DMS153 treated with DMSO at 0.1 percent for 48 hours (cell line): ENCODE measurements around the gene CPHXL.

Source experiments
- DNase-seq: peaks from one replicate; lab custom pipeline; 2025; ENCODE audit not compliant: unreplicated experiment; lab: John Stamatoyannopoulos, UW

Gene CPHXL

DNA sequence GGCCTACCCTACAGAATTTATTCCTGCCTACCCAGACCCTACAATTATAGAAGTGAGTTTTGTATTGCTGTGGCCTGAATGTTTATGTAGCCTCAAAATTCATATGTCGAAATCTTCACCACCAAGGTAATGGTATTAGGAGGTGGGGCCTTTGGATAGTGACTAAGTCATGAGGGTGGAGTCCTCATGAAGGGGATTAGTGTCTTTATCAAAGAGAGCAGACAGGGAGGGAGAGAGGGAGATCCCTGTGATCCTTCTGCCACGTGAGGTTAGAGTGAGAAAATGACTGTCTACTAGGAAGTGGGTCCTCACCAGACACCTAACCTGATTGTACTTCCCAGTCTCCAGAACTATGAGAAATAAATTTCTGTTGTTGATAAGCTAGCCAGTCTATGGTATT, 24.0 kb downstream of the CPHXL start:
- DNase-seq = no peak

DNA sequence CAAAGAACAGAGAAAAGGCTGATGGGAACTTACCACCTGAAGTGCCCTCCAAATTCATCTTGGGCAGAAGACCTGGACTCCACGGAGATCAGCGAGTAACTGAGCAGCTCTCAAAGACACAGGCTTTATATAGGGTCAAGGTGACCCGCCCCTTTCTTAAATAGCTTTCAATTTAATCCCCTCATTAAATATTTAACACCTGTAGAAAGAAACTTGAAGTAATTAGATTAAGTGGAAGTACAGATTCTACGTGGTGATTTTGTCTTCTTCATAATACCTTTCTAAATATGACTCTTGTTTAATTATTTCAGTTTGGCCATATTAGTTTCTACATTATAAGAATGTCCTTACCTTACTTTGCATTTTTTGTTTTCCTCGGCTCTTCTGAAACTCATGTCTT, 24.9 kb downstream of the CPHXL start, which contains the start of gene DUXB:
DUXB (minus strand) TSS at position 101 of the 400 bp plus-strand sequence; CDS start at position 58, 43 bp downstream.
- DNase-seq = no peak

DNA sequence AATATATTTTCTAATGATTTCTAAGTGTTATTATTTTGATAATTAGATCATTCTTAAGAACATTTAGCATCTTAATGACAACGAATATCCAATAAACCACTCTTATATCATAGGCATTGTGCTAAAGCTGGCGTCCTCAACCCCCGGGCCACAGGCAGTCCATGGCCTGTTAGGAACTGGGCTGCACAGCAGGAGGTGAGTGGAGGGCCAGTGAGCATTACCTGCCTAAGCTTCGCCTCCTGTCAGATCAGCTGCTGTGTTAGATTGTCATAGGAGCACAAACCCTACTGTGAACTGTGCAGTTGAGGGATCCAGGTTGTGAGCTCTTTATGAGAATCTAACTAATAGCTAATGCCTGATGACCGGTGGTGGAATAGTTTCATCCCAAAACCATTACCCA, 28.7 kb downstream of the CPHXL start:
- DNase-seq = no peak

DNA sequence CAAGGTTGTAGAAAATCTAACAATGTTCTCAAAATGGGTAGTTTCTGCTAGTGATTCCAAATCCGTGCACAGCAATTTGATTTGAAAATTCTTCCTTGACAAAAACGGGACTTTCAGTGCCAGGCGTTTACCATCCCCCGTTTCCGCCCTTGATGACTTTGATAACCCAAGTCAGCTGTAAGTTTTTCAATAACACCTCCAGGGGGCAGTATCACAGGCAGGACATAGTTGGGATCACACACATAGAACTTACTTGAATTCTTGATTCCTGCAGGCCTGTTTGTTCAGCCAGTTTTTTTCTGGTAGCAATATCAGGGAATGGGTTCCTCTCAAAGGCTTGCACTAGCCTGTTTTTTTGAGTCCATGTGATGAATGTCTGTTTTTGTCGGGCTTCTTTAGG, 30.6 kb downstream of the CPHXL start:
- DNase-seq = no peak

DNA sequence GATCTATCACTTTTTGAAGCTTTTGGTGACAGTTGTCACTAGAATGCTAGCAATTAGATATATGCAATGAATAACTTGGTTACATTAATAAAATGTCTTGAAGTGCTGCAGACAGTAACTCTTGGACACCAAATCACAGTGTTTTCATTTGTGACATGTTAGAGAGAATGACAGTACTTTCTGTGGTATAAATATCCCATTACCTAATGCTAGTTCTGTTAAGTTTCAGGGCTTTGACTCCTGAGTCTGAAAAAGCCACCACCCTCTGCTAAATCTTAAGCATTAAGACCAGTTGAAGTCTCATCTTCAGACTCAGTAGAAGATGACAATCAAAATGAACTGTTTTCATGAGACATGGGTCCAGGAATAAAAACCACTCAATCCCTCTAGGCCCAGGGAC, 38.9 kb downstream of the CPHXL start:
- DNase-seq = no peak

DNA sequence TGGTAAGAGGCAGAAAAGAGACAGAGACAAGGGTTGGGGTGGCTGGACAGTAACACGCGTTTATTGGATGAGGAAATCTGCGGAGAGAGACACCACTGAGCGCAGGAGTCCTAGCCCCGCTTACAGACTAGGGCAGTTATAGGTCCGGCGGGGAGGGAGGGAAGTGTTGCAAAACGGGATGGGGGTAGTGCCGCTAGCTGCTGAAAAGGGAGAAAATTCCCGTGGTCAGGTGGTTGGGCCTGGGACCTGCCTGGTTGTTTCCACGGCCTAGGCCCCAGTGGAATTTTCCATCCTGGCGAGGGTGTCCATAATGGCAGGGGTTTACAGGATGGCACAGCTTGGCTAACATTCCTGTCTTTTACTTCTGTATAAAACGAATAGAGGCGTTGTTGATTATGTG, 44.0 kb downstream of the CPHXL start:
- no peak for DNase-seq

DNA sequence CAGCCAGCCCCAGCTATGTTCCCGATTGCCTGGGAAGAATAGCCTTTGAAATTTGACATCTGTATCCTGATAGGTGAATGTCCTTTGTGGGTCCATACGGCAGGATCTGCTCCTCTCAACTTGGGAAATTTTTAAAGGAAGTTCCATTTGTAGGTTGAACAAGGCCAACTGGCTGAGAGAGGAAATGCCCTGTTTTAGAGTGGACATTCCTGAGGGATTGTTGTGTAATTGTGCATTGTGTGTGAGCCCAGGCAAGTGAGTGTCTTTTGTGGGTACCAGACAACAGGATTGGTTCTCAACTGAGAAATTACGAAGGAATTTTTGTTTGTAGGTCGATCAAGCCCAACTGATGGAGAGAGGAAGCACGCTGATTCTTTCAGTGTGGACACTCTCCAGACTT, 46.9 kb downstream of the CPHXL start:
- DNase-seq = no peak

DNA sequence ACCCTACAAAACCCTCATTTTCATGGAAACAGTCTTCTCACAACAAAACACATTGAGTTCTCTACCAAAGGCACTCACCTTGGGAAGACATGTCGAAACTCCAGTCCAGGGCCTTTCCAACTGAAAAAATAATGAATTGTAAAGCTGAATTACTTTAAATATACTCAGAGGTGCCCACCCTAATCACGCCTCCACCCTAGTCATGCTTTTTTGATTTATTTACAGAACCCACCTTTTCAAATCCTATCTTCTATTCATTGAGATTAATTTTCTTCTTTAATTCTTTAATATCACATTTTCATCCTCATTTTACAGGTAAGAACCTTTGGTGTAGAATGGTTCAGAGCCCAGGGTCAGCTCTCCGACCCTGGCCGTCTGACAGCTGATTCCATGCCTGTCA, 49.4 kb downstream of the CPHXL start, which contains the start of gene CPHXL2:
CPHXL2 (minus strand) TSS at position 101 of the 400 bp plus-strand sequence; CDS start at position 91, 10 bp downstream.
- DNase-seq = no peak

DNA sequence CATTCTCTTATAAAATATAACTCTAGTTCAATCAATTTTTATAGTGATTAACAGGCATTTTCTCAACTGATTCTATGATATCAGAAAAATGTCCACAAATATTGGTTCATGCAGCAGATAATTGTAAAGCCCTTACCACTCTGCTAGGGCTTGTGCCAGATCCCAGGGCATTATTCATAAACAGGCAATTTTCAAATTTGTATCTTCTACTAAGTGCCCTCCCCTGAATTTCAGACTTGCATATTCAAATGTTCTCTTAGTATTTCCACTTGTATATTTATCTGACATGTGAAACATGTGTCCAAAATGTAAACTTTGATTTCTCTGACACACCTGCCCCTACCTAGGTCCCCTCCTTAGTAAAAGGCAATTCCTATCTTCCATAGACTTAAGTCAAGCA, 58.8 kb downstream of the CPHXL start:
- no peak for DNase-seq
